HuH-7.5 (cell line): ENCODE data around the gene CNOT6.

Experiments
- DNase-seq: peaks from one replicate; pipeline ENCODE4 v3.0.0; 2011; ENCODE audit warnings: low spot score

CNOT6 gene

GRCh38 chr5:180580681-180581080 lies 86.5 kb downstream of the CNOT6 start:
- no peak for DNase-seq

GRCh38 chr5:180583738-180584137 lies 89.6 kb downstream of the CNOT6 start:
- DNase-seq = no peak

GRCh38 chr5:180586204-180586603 lies 92.0 kb downstream of the CNOT6 start:
- no peak for DNase-seq

GRCh38 chr5:180586870-180587269 lies 92.7 kb downstream of the CNOT6 start:
- no peak for DNase-seq

GRCh38 chr5:180589771-180590542 lies 95.8 kb downstream of the CNOT6 start:
- DNase-seq = no peak

GRCh38 chr5:180590543-180591310 lies 96.5 kb downstream of the CNOT6 start:
- DNase-seq = no peak

- DNase-seq = no peak
Measured at GRCh38 chr5:180591311-180591887, 97.2 kb downstream of the CNOT6 start, which contains the start of gene SCGB3A1. TSS of gene SCGB3A1 (minus strand) at chr5:180591499. CDS start at chr5:180591462, 37 bp downstream.

- DNase-seq = no peak
Measured at GRCh38 chr5:180592176-180592575, 98.0 kb downstream of the CNOT6 start.

- no peak for DNase-seq
Measured at GRCh38 chr5:180593446-180594206, 99.4 kb downstream of the CNOT6 start.

GRCh38 chr5:180594311-180595045 lies 100.3 kb downstream of the CNOT6 start:
- no peak for DNase-seq

GRCh38 chr5:180595046-180595379 lies 100.8 kb downstream of the CNOT6 start:
- DNase-seq = no peak

- no peak for DNase-seq
Measured at GRCh38 chr5:180595381-180596114, 101.4 kb downstream of the CNOT6 start.

- DNase-seq = no peak
Measured at GRCh38 chr5:180596115-180596667, 102.0 kb downstream of the CNOT6 start.

GRCh38 chr5:180596668-180597231 lies 102.6 kb downstream of the CNOT6 start:
- DNase-seq = no peak

GRCh38 chr5:180598316-180598701 lies 104.1 kb downstream of the CNOT6 start:
- DNase-seq = no peak

GRCh38 chr5:180598797-180599589 lies 104.8 kb downstream of the CNOT6 start:
- DNase-seq = no peak

GRCh38 chr5:180599590-180599914 lies 105.4 kb downstream of the CNOT6 start:
- DNase-seq = no peak

- no peak for DNase-seq
Measured at GRCh38 chr5:180599981-180600553, 105.9 kb downstream of the CNOT6 start.

GRCh38 chr5:180600554-180601041 lies 106.4 kb downstream of the CNOT6 start:
- DNase-seq = no peak
